ENCODE measurements around the gene PDE4D.
"Not testable (repeated sequence)": the region's sequence is repeated elsewhere in the genome, so short reads cannot be mapped to it uniquely, and the experiment has no call there.

Gene PDE4D

GRCh38 chr5:59416451-59416850, 477.1 kb downstream of the PDE4D start:
- no peak for DNase-seq (ENCODE audit: low read depth)

- DNase-seq (ENCODE audit: low read depth) = no peak
Observed at GRCh38 chr5:59416026-59416425, 477.5 kb downstream of the PDE4D start.

- DNase-seq (ENCODE audit: low read depth) = no peak
Observed at GRCh38 chr5:59412428-59412827, 481.1 kb downstream of the PDE4D start.

- DNase-seq (ENCODE audit: low read depth) = not testable (repeated sequence)
Observed at GRCh38 chr5:59408997-59409396, 484.5 kb downstream of the PDE4D start.

GRCh38 chr5:59407967-59408366, 485.6 kb downstream of the PDE4D start:
- DNase-seq (ENCODE audit: low read depth) = no peak

- no peak for DNase-seq (ENCODE audit: low read depth)
Observed at GRCh38 chr5:59401637-59402036, 491.9 kb downstream of the PDE4D start.

- DNase-seq (ENCODE audit: low read depth) = not testable (repeated sequence)
Observed at GRCh38 chr5:59394956-59395355, 498.6 kb downstream of the PDE4D start.

GRCh38 chr5:59393585-59394420, 499.7 kb downstream of the PDE4D start:
- DNase-seq (ENCODE audit: low read depth) = no peak

GRCh38 chr5:59391576-59391975, 501.9 kb downstream of the PDE4D start:
- no peak for DNase-seq (ENCODE audit: low read depth)

GRCh38 chr5:59390989-59391388, 502.5 kb downstream of the PDE4D start:
- no peak for DNase-seq (ENCODE audit: low read depth)

- no peak for DNase-seq (ENCODE audit: low read depth)
Observed at GRCh38 chr5:59390074-59390659, 503.4 kb downstream of the PDE4D start.

GRCh38 chr5:59387127-59387526, 506.4 kb downstream of the PDE4D start:
- no peak for DNase-seq (ENCODE audit: low read depth)

GRCh38 chr5:59385700-59386099, 507.8 kb downstream of the PDE4D start:
- DNase-seq (ENCODE audit: low read depth) = no peak

GRCh38 chr5:59380350-59380951, 513.1 kb downstream of the PDE4D start:
- DNase-seq (ENCODE audit: low read depth) = no peak

- not testable (repeated sequence) for DNase-seq (ENCODE audit: low read depth)
Observed at GRCh38 chr5:59374036-59374435, 519.5 kb downstream of the PDE4D start.

GRCh38 chr5:59371525-59372127, 521.9 kb downstream of the PDE4D start:
- no peak for DNase-seq (ENCODE audit: low read depth)

- DNase-seq (ENCODE audit: low read depth) = no peak
Observed at GRCh38 chr5:59368951-59369350, 524.6 kb downstream of the PDE4D start.

- DNase-seq (ENCODE audit: low read depth) = peak; percentile 3
Observed at GRCh38 chr5:59367791-59368394, 525.6 kb downstream of the PDE4D start.

GRCh38 chr5:59366784-59367183, 526.7 kb downstream of the PDE4D start:
- no peak for DNase-seq (ENCODE audit: low read depth)

GRCh38 chr5:59362438-59362837, 531.1 kb downstream of the PDE4D start:
- DNase-seq (ENCODE audit: low read depth) = no peak

- DNase-seq (ENCODE audit: low read depth) = no peak
Observed at GRCh38 chr5:59361454-59361853, 532.1 kb downstream of the PDE4D start.

- no peak for DNase-seq (ENCODE audit: low read depth)
Observed at GRCh38 chr5:59360130-59360555, 533.4 kb downstream of the PDE4D start.

Measured in activated T-helper 1 cell treated with Interleukin-2 at 50 U/mL for 16 hours (primary cell).